HG02759 (cell line): Measurements from ENCODE around the gene TUT4.

ENCODE experiments used
- ATAC-seq: cut with Tn5 transposase; IDR thresholded peaks from one replicate; pipeline ENCODE4 v1.9.1; 2021; ENCODE audit warnings: mild to moderate bottlenecking, moderate library complexity; ENCODE audit not compliant: unreplicated experiment

TUT4 gene

GRCh38 chr1:52476943-52477342 is 75.9 kb downstream of the TUT4 start:
- no peak for ATAC-seq

- no peak for ATAC-seq
Measured at GRCh38 chr1:52474807-52475206, 78.1 kb downstream of the TUT4 start.

- no peak for ATAC-seq
Measured at GRCh38 chr1:52473039-52473438, 79.9 kb downstream of the TUT4 start.

- ATAC-seq, result no peak
Measured at GRCh38 chr1:52472384-52472783, 80.5 kb downstream of the TUT4 start.

GRCh38 chr1:52469108-52469507 is 83.8 kb downstream of the TUT4 start:
- ATAC-seq, result no peak

GRCh38 chr1:52463891-52464290 is 89.0 kb downstream of the TUT4 start:
- no peak for ATAC-seq

- no peak for ATAC-seq
Measured at GRCh38 chr1:52461821-52462220, 91.1 kb downstream of the TUT4 start.

GRCh38 chr1:52460694-52461093 is 92.2 kb downstream of the TUT4 start:
- ATAC-seq, result no peak

- no peak for ATAC-seq
Measured at GRCh38 chr1:52455686-52456085, 97.2 kb downstream of the TUT4 start.

- no peak for ATAC-seq
Measured at GRCh38 chr1:52454779-52455178, 98.1 kb downstream of the TUT4 start.

GRCh38 chr1:52454127-52454526 is 98.8 kb downstream of the TUT4 start:
- no peak for ATAC-seq

- no peak for ATAC-seq
Measured at GRCh38 chr1:52444463-52444862, 108.4 kb downstream of the TUT4 start.

- no peak for ATAC-seq
Measured at GRCh38 chr1:52439976-52440375, 112.9 kb downstream of the TUT4 start.

GRCh38 chr1:52436817-52437216 is 116.1 kb downstream of the TUT4 start:
- ATAC-seq, result no peak

- ATAC-seq, result no peak
Measured at GRCh38 chr1:52435650-52436049, 117.2 kb downstream of the TUT4 start.

- no peak for ATAC-seq
Measured at GRCh38 chr1:52435211-52435610, 117.7 kb downstream of the TUT4 start.

- no peak for ATAC-seq
Measured at GRCh38 chr1:52432807-52433206, 120.1 kb downstream of the TUT4 start.

- ATAC-seq, result no peak
Measured at GRCh38 chr1:52427152-52427551, 125.7 kb downstream of the TUT4 start.

GRCh38 chr1:52426371-52426770 is 126.5 kb downstream of the TUT4 start:
- ATAC-seq, result no peak

- ATAC-seq, result no peak
Measured at GRCh38 chr1:52424813-52425212, 128.1 kb downstream of the TUT4 start.

- ATAC-seq, result no peak
Measured at GRCh38 chr1:52424231-52424636, 128.7 kb downstream of the TUT4 start.

GRCh38 chr1:52423771-52424170 is 129.1 kb downstream of the TUT4 start:
- ATAC-seq, result no peak

GRCh38 chr1:52423055-52423454 is 129.8 kb downstream of the TUT4 start:
- no peak for ATAC-seq

GRCh38 chr1:52420713-52421112 is 132.2 kb downstream of the TUT4 start:
- ATAC-seq, result no peak
